IMR-90 (cell line): ENCODE results near the gene ADCY1. TPM values are rescaled to one million over a fixed set of nuclear protein-coding genes. Genes with fewer than 3 reads are reported as not detected.
"Not testable (repeated sequence)": the region's sequence is repeated elsewhere in the genome, so short reads cannot be mapped to it uniquely, and the experiment has no call there.

Experiments
- ATAC-seq: fragments of 200-7000 bp; cut with Tn5 transposase; 2 replicates; pipeline ENCODE4 v1.9.1; 2020; ENCODE audit warnings: low read depth, mild to moderate bottlenecking, moderate library complexity
- BruUV-seq: library from RNA; stranded (reverse); fragments of 400-500 nt; replicated peaks from 2 replicates; lab custom pipeline; 2021; lab: Mats Ljungman, UMichigan
- CTCF ChIA-PET: fragments of 300-600 bp; formaldehyde crosslinking; extraction: SDS; loops from one replicate; lab custom pipeline; 2021; ENCODE audit warnings: antibody characterized with exemption; lab: Yijun Ruan, JAX
- POLR2A ChIA-PET: fragments of 300-600 bp; sonication (Branson Sonifier 250); formaldehyde crosslinking; loops from one replicate; lab custom pipeline; 2022; ENCODE audit warnings: antibody characterized with exemption; ENCODE audit not compliant: unreplicated experiment; lab: Charles Lee
- DNase-seq: peaks from one replicate; pipeline ENCODE4 v3.0.0; 2013
- H2AFZ ChIP-seq: replicated peaks from 2 replicates; pipeline ENCODE3; 2013; ENCODE audit warnings: low read length, mild to moderate bottlenecking; ENCODE audit not compliant: poor library complexity
- H2AK5ac ChIP-seq: 2 replicates; pipeline ENCODE4 v1.6.1; 2013; ENCODE audit warnings: low read depth, low read length, inconsistent platforms
- H2AK9ac ChIP-seq: replicated peaks from 2 replicates; pipeline ENCODE3; 2013; ENCODE audit warnings: mild to moderate bottlenecking, low read depth, low read length, moderate library complexity; ENCODE audit not compliant: poor library complexity
- H2BK120ac ChIP-seq: 2 replicates; pipeline ENCODE4 v1.6.1; 2013; ENCODE audit warnings: low read depth, low read length, inconsistent platforms
- H2BK15ac ChIP-seq: 3 replicates; pipeline ENCODE4 v1.6.1; 2013; ENCODE audit warnings: low read depth, low read length, inconsistent platforms
- H2BK20ac ChIP-seq: 2 replicates; pipeline ENCODE4 v1.6.1; 2013; ENCODE audit warnings: low read depth, mild to moderate bottlenecking, inconsistent platforms, low read length, moderate library complexity
- H2BK5ac ChIP-seq: 2 replicates; pipeline ENCODE4 v1.6.1; 2013; ENCODE audit warnings: mild to moderate bottlenecking, low read depth, low read length, inconsistent platforms; ENCODE audit not compliant: poor library complexity, severe bottlenecking
- H3K14ac ChIP-seq: replicated peaks from 2 replicates; pipeline ENCODE4 v1.6.1; 2013; ENCODE audit warnings: low read depth, low read length, inconsistent platforms
- H3K18ac ChIP-seq: 2 replicates; pipeline ENCODE4 v1.6.1; 2013; ENCODE audit warnings: low read depth, low read length, control low read depth
- H3K23ac ChIP-seq: 2 replicates; pipeline ENCODE4 v1.6.1; 2013; ENCODE audit warnings: low read depth, low read length, inconsistent platforms
- H3K27ac ChIP-seq: 2 replicates; pipeline ENCODE4 v1.5.1; 2013; ENCODE audit warnings: mild to moderate bottlenecking, control low read depth, low read length; ENCODE audit not compliant: insufficient read depth
- H3K27me3 ChIP-seq: 2 replicates; pipeline ENCODE4 v1.6.1; 2013; ENCODE audit warnings: low read length; ENCODE audit not compliant: control insufficient read depth, insufficient read depth
- H3K36me3 ChIP-seq: 2 replicates; pipeline ENCODE4 v1.6.1; 2013; ENCODE audit warnings: low read length, mixed read lengths; ENCODE audit not compliant: control insufficient read depth, insufficient read depth
- H3K4ac ChIP-seq: 2 replicates; pipeline ENCODE4 v1.6.1; 2013; ENCODE audit warnings: low read depth, low read length, inconsistent platforms
- H3K4me1 ChIP-seq: 2 replicates; pipeline ENCODE4 v1.6.1; 2013; ENCODE audit warnings: low read length, mixed read lengths; ENCODE audit not compliant: control insufficient read depth, insufficient read depth
- H3K4me2 ChIP-seq: 2 replicates; pipeline ENCODE4 v1.6.1; 2013; ENCODE audit warnings: low read depth, mild to moderate bottlenecking, control low read depth, low read length, moderate library complexity
- H3K4me3 ChIP-seq: 2 replicates; pipeline ENCODE4 v1.5.1; 2013; ENCODE audit warnings: low read depth, mild to moderate bottlenecking, control low read depth, low read length, moderate library complexity; ENCODE audit not compliant: insufficient read depth
- H3K56ac ChIP-seq: 2 replicates; pipeline ENCODE4 v1.6.1; 2013; ENCODE audit warnings: low read length, inconsistent platforms; ENCODE audit not compliant: insufficient read depth; ENCODE audit errors: extremely low read depth
- H3K79me1 ChIP-seq, 2 experiments: 2 replicates each; pipeline ENCODE4 v1.6.1; 2013; ENCODE audit warnings: low read length in 2 of 2, inconsistent platforms in 1 of 2, low read depth in 1 of 2
- H3K9ac ChIP-seq: 2 replicates; pipeline ENCODE4 v1.6.1; 2013; ENCODE audit warnings: low read depth, low read length, control low read depth
- H3K9me1 ChIP-seq: 2 replicates; pipeline ENCODE4 v1.6.1; 2013; ENCODE audit warnings: low read length, inconsistent platforms; ENCODE audit not compliant: insufficient read depth
- H3K9me3 ChIP-seq: 2 replicates; pipeline ENCODE4 v1.6.1; 2013; ENCODE audit warnings: low read length; ENCODE audit not compliant: control insufficient read depth, insufficient read depth
- H4K20me1 ChIP-seq: 2 replicates; pipeline ENCODE4 v1.6.1; 2013; ENCODE audit warnings: low read length, inconsistent platforms; ENCODE audit not compliant: insufficient read depth
- H4K5ac ChIP-seq: 2 replicates; pipeline ENCODE4 v1.6.1; 2013; ENCODE audit warnings: mild to moderate bottlenecking, low read depth, low read length, control low read depth
- H4K8ac ChIP-seq, 2 experiments: 2 replicates each; pipeline ENCODE4 v1.6.1; 2013; ENCODE audit warnings: low read depth in 2 of 2, low read length in 2 of 2, control low read depth in 1 of 2, inconsistent platforms in 1 of 2
- H4K91ac ChIP-seq: 2 replicates; pipeline ENCODE4 v1.6.1; 2013; ENCODE audit warnings: low read depth, low read length, inconsistent platforms; ENCODE audit not compliant: insufficient read depth
- CTCF ChIP-seq: conservative IDR thresholded peaks from 2 replicates; pipeline ENCODE4 v1.5.1; 2012; ENCODE audit warnings: mild to moderate bottlenecking, low read depth, low read length, improper control_type of control experiment
- WGBS, 2 experiments: methylation state at CpG; one replicate each; pipeline versions ENCODE4 v1.1.5 to v1.1.7; 2013; ENCODE audit warnings: missing lambda C conversion rate in 2 of 2; ENCODE audit not compliant: insufficient read length in 1 of 2; ENCODE audit errors: extremely low coverage in 2 of 2; 5-methylcytosine and 5-hydroxymethylcytosine counted together
- dilution Hi-C: fragments of 300-500 bp; cut with HindIII; formaldehyde crosslinking; loops from one replicate; pipeline ENCODE4 v1.14.3; 2018; ENCODE audit warnings: low sequenced_read_pairs; ENCODE audit not compliant: unreplicated experiment
- in situ Hi-C: fragments of 300-500 bp; cut with MboI; formaldehyde crosslinking; loops from 3 replicates; pipeline ENCODE4 v1.14.3; 2019; ENCODE audit warnings: low sequenced_read_pairs, inconsistent platforms, mixed read lengths
- intact Hi-C: fragments of 100-400 bp; cut with micrococcal nuclease; formaldehyde crosslinking; loops from 2 replicates; pipeline ENCODE4 v1.10.0; 2022
- polyA plus RNA-seq, 3 experiments: library from polyadenylated mRNA; depleted of rRNA; stranded (reverse); fragments of >200 nt; gene quantifications; 2 replicates each; pipeline ENCODE4 v1.2.3, GENCODE V29; 2012; ENCODE audit warnings: low replicate concordance in 1 of 3
- total RNA-seq: library from RNA; depleted of rRNA; stranded (reverse); fragments of >200 nt; gene quantifications from 2 replicates; pipeline ENCODE4 v1.2.3, GENCODE V29; 2012

The ADCY1 gene
- total and polyA plus RNA-seq, 2 of the 4 experiments (the other 2 are of a cell fraction): 0.18 to 0.24 TPM

GRCh38 chr7:45756757-45757156, 182.6 kb downstream of the ADCY1 start:
- H3K23ac ChIP-seq, H2BK5ac ChIP-seq, H3K79me1 ChIP-seq, H2BK15ac ChIP-seq, DNase-seq, H3K56ac ChIP-seq, H3K9me1 ChIP-seq, intact Hi-C loops, H2AK5ac ChIP-seq, H4K5ac ChIP-seq, H2BK20ac ChIP-seq, H3K9me3 ChIP-seq, H3K4ac ChIP-seq, H2AFZ ChIP-seq, H2BK120ac ChIP-seq, H4K20me1 ChIP-seq, H4K8ac ChIP-seq, CTCF ChIA-PET, H3K4me2 ChIP-seq, H3K36me3 ChIP-seq, H3K4me3 ChIP-seq, H3K14ac ChIP-seq, H3K27me3 ChIP-seq, in situ Hi-C loops, H3K27ac ChIP-seq, H3K4me1 ChIP-seq, BruUV-seq, H4K91ac ChIP-seq, H3K9ac ChIP-seq, H3K18ac ChIP-seq, H2AK9ac ChIP-seq, ATAC-seq, POLR2A ChIA-PET, dilution Hi-C loops: not testable (repeated sequence)
- no CpG with 5 or more reads among the region's 2 CpGs for WGBS, 2 experiments
- peak; percentile 26; the same call in 1 of the 2 replicates for TF ChIP-seq CTCF

GRCh38 chr7:45759464-45759863, 185.3 kb downstream of the ADCY1 start:
- H3K27ac ChIP-seq, H3K4ac ChIP-seq, POLR2A ChIA-PET, H3K4me1 ChIP-seq, ATAC-seq, H3K23ac ChIP-seq, H3K9ac ChIP-seq, H3K56ac ChIP-seq, H3K79me1 ChIP-seq, H3K9me1 ChIP-seq, DNase-seq, CTCF ChIA-PET, H2AFZ ChIP-seq, H4K8ac ChIP-seq, in situ Hi-C loops, H4K91ac ChIP-seq, H2BK5ac ChIP-seq, intact Hi-C loops, H3K9me3 ChIP-seq, H3K4me2 ChIP-seq, H3K18ac ChIP-seq, BruUV-seq, H4K5ac ChIP-seq, H2BK20ac ChIP-seq, H3K36me3 ChIP-seq, H3K4me3 ChIP-seq, H2AK9ac ChIP-seq, H2BK15ac ChIP-seq, dilution Hi-C loops, H2AK5ac ChIP-seq, H3K27me3 ChIP-seq, H4K20me1 ChIP-seq: not testable (repeated sequence)
- Histone ChIP-seq H3K14ac (0 out of 2 replicates have a peak overlapping the region, but pooled peaks have one; percentile 45), H2BK120ac (peak overlapping the region; percentile 56; the same call in 1 of the 2 replicates)
- no CpG with 5 or more reads among the region's 1 CpG for WGBS, 2 experiments
